ENCODE results near the gene TENT5C.

Gene TENT5C

GRCh38 chr1:117610036-117610435 is 4.2 kb downstream of the TENT5C start:
- no peak for DNase-seq (ENCODE audit: extremely low spot score)
- TF ChIP-seq CTBP1 (IDR thresholded peaks at IDR 0.05; ENCODE audit: borderline replicate concordance) (no peak), HDGF (IDR thresholded peaks at IDR 0.05; ENCODE audit: borderline replicate concordance) (no peak), PKNOX1 (IDR thresholded peaks at IDR 0.05) (no peak), ARNT (IDR thresholded peaks at IDR 0.05) (no peak), BHLHE40 (IDR thresholded peaks at IDR 0.05; ENCODE audit: borderline replicate concordance) (no peak), ELF4 (IDR thresholded peaks at IDR 0.05) (no peak), FOXM1 (IDR thresholded peaks at IDR 0.05; ENCODE audit: borderline replicate concordance) (no peak), TARDBP (IDR thresholded peaks at IDR 0.05) (no peak), LEF1 (IDR thresholded peaks at IDR 0.05; ENCODE audit: borderline replicate concordance) (no peak), L3MBTL2 (conservative IDR thresholded peaks at IDR 0.05) (no peak), SP1 (IDR thresholded peaks at IDR 0.05) (no peak), ZNF384 (IDR thresholded peaks at IDR 0.05) (no peak), SUZ12 (IDR thresholded peaks at IDR 0.05) (no peak), FOXK2 (IDR thresholded peaks at IDR 0.05) (no peak)
- CTCF ChIA-PET, result interaction anchor here (0.6 kb wide), 1 partner anchor 1014 kb away, joined by 3 read pairs; no protein-coding TSS in a partner anchor
- POLR2A ChIA-PET, result no interaction called here

- POLR2A ChIA-PET, result no interaction called here
- TF ChIP-seq ZNF384 (IDR thresholded peaks at IDR 0.05), result no peak
- no peak for TF ChIP-seq L3MBTL2 (conservative IDR thresholded peaks at IDR 0.05)
- TF ChIP-seq ELF4 (IDR thresholded peaks at IDR 0.05), result no peak
- no peak for TF ChIP-seq NFRKB (IDR thresholded peaks at IDR 0.05)
- no peak for TF ChIP-seq LEF1 (IDR thresholded peaks at IDR 0.05; ENCODE audit: borderline replicate concordance)
- no peak for TF ChIP-seq FOXM1 (IDR thresholded peaks at IDR 0.05; ENCODE audit: borderline replicate concordance)
- TF ChIP-seq TARDBP (IDR thresholded peaks at IDR 0.05), result no peak
- TF ChIP-seq SUZ12 (IDR thresholded peaks at IDR 0.05), result no peak
- no peak for DNase-seq (ENCODE audit: extremely low spot score)
- CTCF ChIA-PET, result interaction anchor here (1.7 kb wide), 1 partner anchor 143 kb away, joined by 4 read pairs; no protein-coding TSS in a partner anchor
These were observed 5.3 kb downstream of the TENT5C start for GRCh38 chr1:117611121-117611601.

GRCh38 chr1:117611894-117612483 is 6.1 kb downstream of the TENT5C start:
- ChIA-PET POLR2A (no interaction called here), CTCF (interaction anchor here (0.7 to 1.7 kb wide), 4 partner anchors 62 to 142 kb away, joined by 3 to 4 read pairs (median 4); no protein-coding TSS in a partner anchor)
- TF ChIP-seq SUZ12 (IDR thresholded peaks at IDR 0.05) (no peak), L3MBTL2 (conservative IDR thresholded peaks at IDR 0.05) (no peak), FOXK2 (IDR thresholded peaks at IDR 0.05) (no peak), SP1 (IDR thresholded peaks at IDR 0.05) (no peak), ARNT (IDR thresholded peaks at IDR 0.05) (no peak), FOXA1 (IDR thresholded peaks at IDR 0.05) (no peak), ELF4 (IDR thresholded peaks at IDR 0.05) (no peak), ZNF384 (IDR thresholded peaks at IDR 0.05) (no peak), FOXM1 (IDR thresholded peaks at IDR 0.05; ENCODE audit: borderline replicate concordance) (no peak), LEF1 (IDR thresholded peaks at IDR 0.05; ENCODE audit: borderline replicate concordance) (no peak), HDGF (IDR thresholded peaks at IDR 0.05; ENCODE audit: borderline replicate concordance) (no peak), CTBP1 (IDR thresholded peaks at IDR 0.05; ENCODE audit: borderline replicate concordance) (no peak), BHLHE40 (IDR thresholded peaks at IDR 0.05; ENCODE audit: borderline replicate concordance) (no peak), NFRKB (IDR thresholded peaks at IDR 0.05) (no peak), PKNOX1 (IDR thresholded peaks at IDR 0.05) (no peak)
- no peak for DNase-seq (ENCODE audit: extremely low spot score)

GRCh38 chr1:117612517-117613248 is 6.8 kb downstream of the TENT5C start:
- TF ChIP-seq TARDBP (IDR thresholded peaks at IDR 0.05) (no peak), ELF4 (IDR thresholded peaks at IDR 0.05) (no peak), FOXK2 (IDR thresholded peaks at IDR 0.05) (no peak), HDGF (IDR thresholded peaks at IDR 0.05; ENCODE audit: borderline replicate concordance) (no peak), LEF1 (IDR thresholded peaks at IDR 0.05; ENCODE audit: borderline replicate concordance) (no peak), ZNF384 (IDR thresholded peaks at IDR 0.05) (no peak)
- CTCF ChIA-PET, result interaction anchor here (0.7 to 1.7 kb wide), 3 partner anchors 62 to 141 kb away, joined by 3 to 4 read pairs (median 4); no protein-coding TSS in a partner anchor
- POLR2A ChIA-PET, result interaction anchor here (1.0 kb wide), 1 partner anchor 145 kb away, joined by 3 read pairs; no protein-coding TSS in a partner anchor
- DNase-seq (ENCODE audit: extremely low spot score), result no peak

GRCh38 chr1:117613249-117613968 is 7.6 kb downstream of the TENT5C start:
- ChIA-PET CTCF (interaction anchor here (1.1 to 1.7 kb wide), 3 partner anchors 61 to 146 kb away, joined by 3 to 4 read pairs (median 4); no protein-coding TSS in a partner anchor), POLR2A (interaction anchor here (1.0 kb wide), 1 partner anchor 145 kb away, joined by 3 read pairs; no protein-coding TSS in a partner anchor)
- no peak for TF ChIP-seq SUZ12 (IDR thresholded peaks at IDR 0.05)
- TF ChIP-seq ARNT (IDR thresholded peaks at IDR 0.05), result no peak
- no peak for TF ChIP-seq ELF4 (IDR thresholded peaks at IDR 0.05)
- TF ChIP-seq L3MBTL2 (conservative IDR thresholded peaks at IDR 0.05), result no peak
- TF ChIP-seq CTBP1 (IDR thresholded peaks at IDR 0.05; ENCODE audit: borderline replicate concordance), result no peak
- no peak for TF ChIP-seq HDGF (IDR thresholded peaks at IDR 0.05; ENCODE audit: borderline replicate concordance)
- no peak for TF ChIP-seq NFRKB (IDR thresholded peaks at IDR 0.05)
- TF ChIP-seq SP1 (IDR thresholded peaks at IDR 0.05), result no peak
- no peak for TF ChIP-seq LEF1 (IDR thresholded peaks at IDR 0.05; ENCODE audit: borderline replicate concordance)
- TF ChIP-seq FOXM1 (IDR thresholded peaks at IDR 0.05; ENCODE audit: borderline replicate concordance), result no peak
- no peak for TF ChIP-seq PKNOX1 (IDR thresholded peaks at IDR 0.05)
- no peak for TF ChIP-seq FOXK2 (IDR thresholded peaks at IDR 0.05)
- TF ChIP-seq ZNF384 (IDR thresholded peaks at IDR 0.05), result no peak
- DNase-seq (ENCODE audit: extremely low spot score), result no peak

Data from HEK293T (cell line).